Calu3 (cell line): ENCODE measurements around the gene ROCK2. TPM values are rescaled to one million over a fixed set of nuclear protein-coding genes. Genes with fewer than 3 reads are reported as not detected.

ENCODE experiments used
- BruUV-seq: library from RNA; stranded (reverse); fragments of 400-500 nt; replicated peaks from 2 replicates; lab custom pipeline; 2021; lab: Mats Ljungman, UMichigan
- CTCF ChIA-PET: fragments of 300-600 bp; sonication (Branson Sonifier 250); formaldehyde crosslinking; loops from one replicate; lab custom pipeline; 2022; ENCODE audit warnings: antibody characterized with exemption; lab: Charles Lee
- DNase-seq: peaks from one replicate; pipeline ENCODE4 v3.0.0; 2022
- H3K27ac Mint-ChIP-seq: one replicate; pipeline ENCODE4 v1.8.0; 2022; ENCODE audit warnings: mixed read lengths; ENCODE audit not compliant: unreplicated experiment
- H3K27me3 Mint-ChIP-seq: one replicate; pipeline ENCODE4 v1.8.0; 2022; ENCODE audit warnings: mixed read lengths; ENCODE audit not compliant: unreplicated experiment
- H3K36me3 Mint-ChIP-seq: one replicate; pipeline ENCODE4 v1.8.0; 2022; ENCODE audit warnings: mild to moderate bottlenecking, moderate library complexity, mixed read lengths; ENCODE audit not compliant: insufficient read depth, unreplicated experiment
- H3K4me1 Mint-ChIP-seq: one replicate; pipeline ENCODE4 v1.8.0; 2022; ENCODE audit warnings: mild to moderate bottlenecking, low read depth, mixed read lengths; ENCODE audit not compliant: unreplicated experiment
- H3K4me3 Mint-ChIP-seq: one replicate; pipeline ENCODE4 v1.8.0; 2022; ENCODE audit warnings: mild to moderate bottlenecking, low read depth, moderate library complexity, mixed read lengths; ENCODE audit not compliant: unreplicated experiment
- H3K9me3 Mint-ChIP-seq: one replicate; pipeline ENCODE4 v1.8.0; 2022; ENCODE audit warnings: low read depth, mixed read lengths; ENCODE audit not compliant: unreplicated experiment
- intact Hi-C: fragments of 100-400 bp; cut with micrococcal nuclease; formaldehyde crosslinking; loops from one replicate; pipeline ENCODE4 v1.10.0; 2022; ENCODE audit not compliant: unreplicated experiment
- total RNA-seq: library from RNA; stranded (reverse); gene quantifications from 2 replicates; pipeline ENCODE4 v1.2.3, GENCODE V29; 2022
- TF ChIP-seq, protein P1 (sequence below): fragments of 200-600 bp; IDR thresholded peaks from one replicate; pipeline ENCODE4 v1.8.0; 2022; ENCODE audit warnings: antibody characterized with exemption; ENCODE audit not compliant: unreplicated experiment

Gene ROCK2
- total RNA-seq, 1 experiment from 2014 or later = 35.3 TPM

DNA sequence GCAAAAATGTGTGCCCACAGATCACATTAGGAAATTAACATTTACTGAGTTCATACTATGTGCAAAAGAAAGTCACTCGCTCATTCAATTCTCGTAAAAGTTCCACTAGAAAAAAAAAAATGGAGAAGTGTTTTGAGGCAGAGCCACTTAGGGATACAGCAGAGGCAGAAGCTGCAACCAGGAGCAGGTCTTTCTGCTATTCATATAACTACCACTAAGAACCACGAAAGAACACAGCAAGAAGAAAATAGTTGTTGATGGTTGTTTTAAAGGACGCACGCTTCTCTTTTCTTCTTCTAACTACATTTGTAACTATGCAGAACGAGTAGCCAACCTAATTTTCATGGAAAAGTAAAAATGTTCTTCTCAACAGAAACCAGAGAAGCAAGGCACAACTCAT lies 45.0 kb downstream of the ROCK2 start:
- Mint-ChIP-seq H3K9me3 (no peaks in the 10 kb centered on the region), H3K27ac (no peak overlapping the region), H3K4me1 (peaks cover 8% of the 10 kb centered on the region), H3K4me3 (no peak overlapping the region), H3K27me3 (no peaks in the 10 kb centered on the region), H3K36me3 (no peaks in the 10 kb centered on the region)
- CTCF ChIA-PET = interaction anchor here (0.9 kb wide), 1 partner anchor 806 kb away, joined by 4 read pairs; no protein-coding TSS in a partner anchor
- intact Hi-C loops = no loop called here
- BruUV-seq = no TSS peak
- TF ChIP-seq, protein P1, sequence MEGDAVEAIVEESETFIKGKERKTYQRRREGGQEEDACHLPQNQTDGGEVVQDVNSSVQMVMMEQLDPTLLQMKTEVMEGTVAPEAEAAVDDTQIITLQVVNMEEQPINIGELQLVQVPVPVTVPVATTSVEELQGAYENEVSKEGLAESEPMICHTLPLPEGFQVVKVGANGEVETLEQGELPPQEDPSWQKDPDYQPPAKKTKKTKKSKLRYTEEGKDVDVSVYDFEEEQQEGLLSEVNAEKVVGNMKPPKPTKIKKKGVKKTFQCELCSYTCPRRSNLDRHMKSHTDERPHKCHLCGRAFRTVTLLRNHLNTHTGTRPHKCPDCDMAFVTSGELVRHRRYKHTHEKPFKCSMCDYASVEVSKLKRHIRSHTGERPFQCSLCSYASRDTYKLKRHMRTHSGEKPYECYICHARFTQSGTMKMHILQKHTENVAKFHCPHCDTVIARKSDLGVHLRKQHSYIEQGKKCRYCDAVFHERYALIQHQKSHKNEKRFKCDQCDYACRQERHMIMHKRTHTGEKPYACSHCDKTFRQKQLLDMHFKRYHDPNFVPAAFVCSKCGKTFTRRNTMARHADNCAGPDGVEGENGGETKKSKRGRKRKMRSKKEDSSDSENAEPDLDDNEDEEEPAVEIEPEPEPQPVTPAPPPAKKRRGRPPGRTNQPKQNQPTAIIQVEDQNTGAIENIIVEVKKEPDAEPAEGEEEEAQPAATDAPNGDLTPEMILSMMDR = no peak
- DNase-seq = no peak

DNA sequence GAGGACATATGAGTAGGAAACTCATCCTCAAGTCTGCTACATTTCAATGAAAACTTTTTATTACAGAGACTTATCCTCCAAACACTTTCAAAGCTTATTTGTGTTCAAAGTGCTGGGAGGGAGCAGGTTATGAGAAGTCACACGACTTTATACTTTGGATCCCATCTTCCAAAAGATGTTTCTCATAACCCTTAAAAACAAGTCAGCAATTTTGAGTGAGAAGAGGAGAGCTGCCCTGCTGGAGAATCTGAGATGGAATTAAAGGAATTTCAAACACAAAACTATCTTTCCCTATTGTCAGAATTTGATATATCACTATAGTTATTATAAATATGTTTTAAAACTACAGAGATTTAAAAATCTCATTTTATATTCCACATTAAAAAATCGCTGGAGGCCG lies 45.8 kb downstream of the ROCK2 start:
- no peak for DNase-seq
- Mint-ChIP-seq H3K27me3 (no peaks in the 10 kb centered on the region), H3K36me3 (no peaks in the 10 kb centered on the region), H3K27ac (no peak overlapping the region), H3K4me1 (peaks cover 8% of the 10 kb centered on the region), H3K9me3 (no peaks in the 10 kb centered on the region), H3K4me3 (no peak overlapping the region)
- TF ChIP-seq, protein P1 = no peak
- no TSS peak for BruUV-seq
- intact Hi-C loops = no loop called here
- CTCF ChIA-PET = no interaction called here

DNA sequence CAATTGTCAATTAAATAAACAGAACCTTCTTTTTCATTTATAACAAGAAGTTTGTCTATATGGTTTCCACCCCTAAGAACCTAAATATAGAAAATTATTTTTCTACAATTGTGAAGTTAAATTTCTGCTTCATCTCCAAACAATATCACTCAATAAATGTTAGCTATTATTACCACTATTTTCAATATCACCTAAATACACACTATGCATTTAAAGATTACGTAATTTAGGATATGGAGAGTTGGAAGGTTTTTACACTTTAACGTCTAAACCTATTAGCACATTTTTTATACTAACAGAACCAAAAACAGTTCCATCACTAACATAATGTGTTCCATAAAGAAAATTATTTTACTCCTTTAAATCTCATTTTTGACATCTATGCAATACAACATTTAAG lies 48.0 kb downstream of the ROCK2 start:
- intact Hi-C loops = no loop called here
- CTCF ChIA-PET = interaction anchor here (0.6 to 0.9 kb wide), 2 partner anchors 11 to 1593 kb away, joined by 3 to 5 read pairs; no protein-coding TSS in a partner anchor
- Mint-ChIP-seq H3K27ac (no peak overlapping the region), H3K27me3 (no peaks in the 10 kb centered on the region), H3K4me1 (peaks cover 15% of the 10 kb centered on the region), H3K9me3 (no peaks in the 10 kb centered on the region), H3K4me3 (no peak overlapping the region), H3K36me3 (no peaks in the 10 kb centered on the region)
- BruUV-seq = no TSS peak
- TF ChIP-seq, protein P1 = no peak
- DNase-seq = no peak

DNA sequence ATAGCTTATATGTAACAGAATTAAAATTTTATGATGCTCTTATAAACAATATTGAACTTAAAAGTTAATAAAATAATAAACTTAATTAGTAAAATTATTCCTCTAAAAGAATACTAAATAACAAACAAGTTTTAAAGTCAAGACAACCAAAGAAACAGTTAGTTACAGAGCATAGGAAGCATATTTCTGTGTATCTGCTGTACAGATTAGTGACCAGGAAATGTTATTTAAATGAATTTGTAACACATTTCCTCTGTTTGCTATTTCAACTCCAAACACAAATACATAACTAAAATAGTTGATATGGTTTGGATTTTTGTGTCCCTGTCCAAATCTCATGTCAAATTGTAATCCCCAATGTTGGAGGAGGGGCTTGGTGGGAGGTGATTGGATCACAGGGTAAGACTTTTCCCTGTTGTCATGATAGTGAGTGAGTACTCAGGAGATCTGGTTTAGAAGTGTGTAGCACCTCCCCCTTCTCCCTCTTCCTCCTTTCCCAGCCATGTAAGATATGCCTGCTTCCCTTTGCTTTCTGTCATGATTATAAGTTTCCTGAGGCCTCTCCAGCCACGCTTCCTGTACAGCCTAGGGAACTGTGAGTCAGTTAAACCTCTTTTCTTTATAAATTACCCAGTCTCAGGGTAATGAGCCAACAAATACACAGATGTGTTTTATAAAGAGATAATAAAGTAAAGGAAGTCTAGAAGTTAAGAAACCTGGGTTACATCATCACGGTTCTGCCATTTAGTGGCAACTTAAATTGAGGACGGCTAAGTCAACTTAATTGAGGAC lies 51.8 kb downstream of the ROCK2 start:
- H3K27me3 Mint-ChIP-seq = no peaks in the 10 kb centered on the region
- peaks cover 22% of the 10 kb centered on the region for H3K4me1 Mint-ChIP-seq
- CTCF ChIA-PET = no interaction called here
- TF ChIP-seq, protein P1 = no peak
- H3K9me3 Mint-ChIP-seq = no peaks in the 10 kb centered on the region
- BruUV-seq = no TSS peak
- intact Hi-C loops = no loop called here
- DNase-seq = no peak
- no peak overlapping the region for H3K4me3 Mint-ChIP-seq
- no peak overlapping the region for H3K27ac Mint-ChIP-seq
- H3K36me3 Mint-ChIP-seq = no peaks in the 10 kb centered on the region
